ENCODE results near the gene TBL1X.
"Not testable (repeated sequence)": the region's sequence is repeated elsewhere in the genome, so short reads cannot be mapped to it uniquely, and the experiment has no call there.

TBL1X gene

GRCh38 chrX:9500584-9500983, 35.7 kb downstream of the TBL1X start:
- DNase-seq = no peak

GRCh38 chrX:9501362-9501761, 36.5 kb downstream of the TBL1X start:
- no peak for DNase-seq

- DNase-seq = no peak
These were observed 38.4 kb downstream of the TBL1X start for GRCh38 chrX:9503261-9503660.

- DNase-seq = no peak
These were observed 45.5 kb downstream of the TBL1X start for GRCh38 chrX:9510366-9510765.

GRCh38 chrX:9510980-9511379, 46.1 kb downstream of the TBL1X start:
- no peak for DNase-seq

GRCh38 chrX:9515489-9515888, 50.6 kb downstream of the TBL1X start:
- DNase-seq = no peak

- DNase-seq = no peak
These were observed 51.2 kb downstream of the TBL1X start for GRCh38 chrX:9515973-9516538.

GRCh38 chrX:9516635-9517034, 51.8 kb downstream of the TBL1X start:
- DNase-seq = no peak

- DNase-seq = no peak
These were observed 53.2 kb downstream of the TBL1X start for GRCh38 chrX:9518051-9518450.

GRCh38 chrX:9518889-9519288, 54.0 kb downstream of the TBL1X start:
- no peak for DNase-seq

- no peak for DNase-seq
These were observed 54.8 kb downstream of the TBL1X start for GRCh38 chrX:9519546-9520216.

- DNase-seq = no peak
These were observed 55.3 kb downstream of the TBL1X start for GRCh38 chrX:9520217-9520590.

- no peak for DNase-seq
These were observed 57.7 kb downstream of the TBL1X start for GRCh38 chrX:9522378-9523155.

- DNase-seq = no peak
These were observed 60.8 kb downstream of the TBL1X start for GRCh38 chrX:9525511-9526248.

- no peak for DNase-seq
These were observed 62.1 kb downstream of the TBL1X start for GRCh38 chrX:9526965-9527364.

- no peak for DNase-seq
These were observed 63.6 kb downstream of the TBL1X start for GRCh38 chrX:9528498-9528897.

- no peak for DNase-seq
These were observed 64.4 kb downstream of the TBL1X start for GRCh38 chrX:9529223-9529622.

- DNase-seq = peak; percentile 50
These were observed 66.0 kb downstream of the TBL1X start for GRCh38 chrX:9530848-9531274.

- no peak for DNase-seq
These were observed 67.5 kb downstream of the TBL1X start for GRCh38 chrX:9532349-9532748.

GRCh38 chrX:9533611-9534010, 68.8 kb downstream of the TBL1X start:
- DNase-seq = no peak

- DNase-seq = no peak
These were observed 69.8 kb downstream of the TBL1X start for GRCh38 chrX:9534686-9535085.

- DNase-seq = no peak
These were observed 70.2 kb downstream of the TBL1X start for GRCh38 chrX:9535101-9535500.

- not testable (repeated sequence) for DNase-seq
These were observed 71.3 kb downstream of the TBL1X start for GRCh38 chrX:9536156-9536555.

- no peak for DNase-seq
These were observed 72.9 kb downstream of the TBL1X start for GRCh38 chrX:9537781-9538180.

All from activated CD4-positive, alpha-beta T cell treated with anti-CD3 and anti-CD28 coated beads, Interleukin-2, amount 50 U/mL, for 16 hours (primary cell).